Fibroblast of skin of back (primary cell): ENCODE measurements around the gene TAS2R7. TPM values are rescaled to one million over a fixed set of nuclear protein-coding genes. Genes with fewer than 3 reads are reported as not detected.
A peak's percentile ranks its signal among the peaks of the same experiment; 100 is the strongest.
"Not testable (repeated sequence)": the region's sequence is repeated elsewhere in the genome, so short reads cannot be mapped to it uniquely, and the experiment has no call there.

Experiments used
- DNase-seq: peaks from one replicate; pipeline ENCODE4 v3.0.0-alpha.2; 2013
- polyA plus RNA-seq, 2 experiments: library from polyadenylated mRNA; unstranded; fragments of 120-200 nt; gene quantifications; one replicate each; pipeline ENCODE4 v1.2.1, GENCODE V29; 2013; ENCODE audit not compliant: insufficient read length in 2 of 2

Gene TAS2R7
- not detected for polyA plus RNA-seq (2013, experiment 1 of 2; ENCODE audit: insufficient read length)
- not detected for polyA plus RNA-seq (2013, experiment 2 of 2; ENCODE audit: insufficient read length)

GRCh38 chr12:10802587-10802986 lies at the start of gene TAS2R7:
TSS of gene TAS2R7 (minus strand) at chr12:10802627. CDS start at chr12:10802570, 57 bp downstream.
- DNase-seq, result no peak

- no peak for DNase-seq
Observed at GRCh38 chr12:10851243-10851858, 48.9 kb upstream of the TAS2R7 start.

- DNase-seq, result no peak
Observed at GRCh38 chr12:10849425-10849878, 47.0 kb upstream of the TAS2R7 start, which contains the start of gene PRR4. TSS of gene PRR4 (minus strand) at chr12:10849475. CDS start at chr12:10849437, 38 bp downstream.

GRCh38 chr12:10847744-10848143 lies 45.3 kb upstream of the TAS2R7 start:
- DNase-seq, result no peak

GRCh38 chr12:10842862-10843261 lies 40.4 kb upstream of the TAS2R7 start:
- no peak for DNase-seq

- DNase-seq, result no peak
Observed at GRCh38 chr12:10838461-10838860, 36.0 kb upstream of the TAS2R7 start.

GRCh38 chr12:10829994-10830393 lies 27.6 kb upstream of the TAS2R7 start:
- no peak for DNase-seq

GRCh38 chr12:10826258-10826657 lies 23.8 kb upstream of the TAS2R7 start, which contains the start of gene TAS2R10:
TSS of gene TAS2R10 (minus strand) at chr12:10826358. CDS start at chr12:10826269, 89 bp downstream.
- DNase-seq, result no peak

- no peak for DNase-seq
Observed at GRCh38 chr12:10824957-10825356, 22.5 kb upstream of the TAS2R7 start.

GRCh38 chr12:10811883-10812536 lies 9.6 kb upstream of the TAS2R7 start:
- no peak for DNase-seq

- no peak for DNase-seq
Observed at GRCh38 chr12:10810068-10810467, 7.6 kb upstream of the TAS2R7 start, which contains the start of gene TAS2R9. TSS of gene TAS2R9 (minus strand) at chr12:10810168. CDS start at chr12:10810075, 93 bp downstream.

GRCh38 chr12:10807186-10807585 lies 4.8 kb upstream of the TAS2R7 start, which contains the start of gene TAS2R8:
TSS of gene TAS2R8 (minus strand) at chr12:10807286. CDS start at chr12:10806980, 306 bp downstream.
- DNase-seq, result no peak

GRCh38 chr12:10801741-10802140 lies 686 bp downstream of the TAS2R7 start:
- DNase-seq, result no peak

- no peak for DNase-seq
Observed at GRCh38 chr12:10794222-10794621, 8.2 kb downstream of the TAS2R7 start.

- DNase-seq, result not testable (repeated sequence)
Observed at GRCh38 chr12:10791769-10792168, 10.7 kb downstream of the TAS2R7 start.

- no peak for DNase-seq
Observed at GRCh38 chr12:10783252-10783651, 19.2 kb downstream of the TAS2R7 start.

GRCh38 chr12:10779103-10779502 lies 23.3 kb downstream of the TAS2R7 start:
- DNase-seq, result no peak

- peak; percentile 41 for DNase-seq
Observed at GRCh38 chr12:10771132-10771733, 31.2 kb downstream of the TAS2R7 start.

- DNase-seq, result no peak
Observed at GRCh38 chr12:10759657-10760056, 42.8 kb downstream of the TAS2R7 start.

GRCh38 chr12:10756194-10756593 lies 46.2 kb downstream of the TAS2R7 start:
- DNase-seq, result no peak

- DNase-seq, result peak; percentile 14
Observed at GRCh38 chr12:10753059-10753458, 49.4 kb downstream of the TAS2R7 start.
